CD8-positive, alpha-beta memory T cell (primary cell): ENCODE data around the gene SSBP3. TPM values are rescaled to one million over a fixed set of nuclear protein-coding genes. Genes with fewer than 3 reads are reported as not detected.

Source experiments
- CTCF ChIA-PET: fragments of 350-600 bp; sonication (Branson Sonifier 250); formaldehyde crosslinking; loops from one replicate; lab custom pipeline; 2021; ENCODE audit warnings: antibody characterized with exemption; lab: Charles Lee
- POLR2A ChIA-PET: fragments of 350-600 bp; sonication (Branson Sonifier 250); formaldehyde crosslinking; loops from one replicate; lab custom pipeline; 2021; ENCODE audit warnings: antibody characterized with exemption; lab: Charles Lee
- DNase-seq, 5 donors: peaks; one replicate each; pipeline versions ENCODE4 v3.0.0 to v3.0.0-alpha.2; 2020 to 2022; ENCODE audit warnings: mixed read lengths in 1 of 5
- H3K27ac ChIP-seq: one replicate; pipeline ENCODE4 v1.7.0; 2013; ENCODE audit warnings: low read depth, mild to moderate bottlenecking, low read length, moderate library complexity
- H3K27me3 ChIP-seq: 2 replicates; pipeline ENCODE4 v1.7.0; 2013; ENCODE audit warnings: low read length, mild to moderate bottlenecking; ENCODE audit not compliant: insufficient read depth, poor library complexity, severe bottlenecking
- H3K36me3 ChIP-seq: 2 replicates; pipeline ENCODE4 v1.7.0; 2013; ENCODE audit warnings: mild to moderate bottlenecking, low read length, moderate library complexity; ENCODE audit not compliant: insufficient read depth
- H3K4me1 ChIP-seq: 2 replicates; pipeline ENCODE4 v1.7.0; 2013; ENCODE audit warnings: mild to moderate bottlenecking, low read length, moderate library complexity; ENCODE audit not compliant: insufficient read depth
- H3K4me3 ChIP-seq: 2 replicates; pipeline ENCODE4 v1.7.0; 2013; ENCODE audit warnings: mild to moderate bottlenecking, low read length
- H3K9me3 ChIP-seq: 2 replicates; pipeline ENCODE4 v1.7.0; 2013; ENCODE audit warnings: mild to moderate bottlenecking, low read length
- H3K27ac Mint-ChIP-seq, 8 donors: one replicate each; pipeline ENCODE4 v1.8.0; 2020 to 2021; ENCODE audit warnings: mixed read lengths in 8 of 8, mild to moderate bottlenecking in 6 of 8, inconsistent platforms in 3 of 8, moderate library complexity in 3 of 8
- H3K27me3 Mint-ChIP-seq, 2 donors: one replicate each; pipeline ENCODE4 v1.8.0; 2020 to 2021; ENCODE audit warnings: mixed read lengths in 2 of 2, mild to moderate bottlenecking in 1 of 2, moderate library complexity in 1 of 2
- H3K36me3 Mint-ChIP-seq, 3 donors: one replicate each; pipeline ENCODE4 v1.8.0; 2020 to 2021; ENCODE audit warnings: mixed read lengths in 3 of 3, inconsistent platforms in 1 of 3, mild to moderate bottlenecking in 1 of 3
- H3K4me1 Mint-ChIP-seq, 3 donors: one replicate each; pipeline ENCODE4 v1.8.0; 2020 to 2021; ENCODE audit warnings: mixed read lengths in 3 of 3, inconsistent platforms in 1 of 3, mild to moderate bottlenecking in 1 of 3
- H3K4me3 Mint-ChIP-seq, 7 donors: one replicate each; pipeline ENCODE4 v1.8.0; 2020 to 2021; ENCODE audit warnings: mixed read lengths in 7 of 7, mild to moderate bottlenecking in 6 of 7, moderate library complexity in 4 of 7, inconsistent platforms in 2 of 7
- H3K9me3 Mint-ChIP-seq, 5 donors: one replicate each; pipeline ENCODE4 v1.8.0; 2020 to 2022; ENCODE audit warnings: mixed read lengths in 5 of 5, mild to moderate bottlenecking in 3 of 5, moderate library complexity in 2 of 5, inconsistent platforms in 1 of 5
- polyA plus RNA-seq: library from polyadenylated mRNA; unstranded; fragments of 300-500 nt; fragmentation: Illumina TruSeq; gene quantifications from one replicate; pipeline ENCODE4 v1.2.3, GENCODE V29; 2021
- total RNA-seq, 2 experiments: library from RNA; stranded (reverse); gene quantifications; one replicate each; pipeline ENCODE4 v1.2.3, GENCODE V29; 2021

SSBP3 gene
- total and polyA plus RNA-seq, 3 experiments from 2014 or later = 17.6 to 52.7 (median 41.6) TPM

DNA sequence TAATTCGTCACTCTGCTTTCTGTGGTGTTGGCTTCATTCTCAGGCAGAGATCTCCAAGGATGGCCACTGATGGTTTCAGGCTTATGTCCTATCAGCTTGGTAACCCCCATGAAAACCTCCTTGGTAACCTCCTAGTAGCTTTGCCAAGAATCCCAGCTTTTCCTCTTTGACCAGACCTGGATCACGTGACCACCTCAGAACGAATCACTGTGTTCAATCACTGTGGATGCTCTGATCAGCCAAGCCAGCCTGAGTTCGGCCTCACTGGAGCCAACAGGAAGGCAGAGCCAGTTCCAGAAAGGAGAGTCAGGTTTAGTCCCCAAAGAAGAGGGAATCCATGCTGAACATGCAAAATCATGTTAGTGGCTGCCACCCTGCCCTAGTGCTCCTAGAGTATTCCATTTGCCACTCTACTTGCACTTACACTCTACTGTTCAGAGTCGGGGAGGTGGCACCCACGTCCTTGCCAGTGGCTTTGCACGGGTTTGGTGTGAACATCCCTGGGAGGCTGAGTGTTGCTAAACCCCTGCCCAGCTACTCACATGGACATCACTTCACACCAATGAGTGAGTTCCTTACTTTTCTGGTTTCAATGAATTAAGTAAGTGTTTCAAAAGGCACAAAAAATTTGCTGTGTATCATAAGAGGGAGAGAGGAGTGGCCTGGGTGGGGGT is 33.5 kb upstream of the SSBP3 start:
- H3K27ac ChIP-seq = no peak overlapping the region
- Mint-ChIP-seq H3K9me3 (peaks cover 0 to 3% (median 0%) of the 10 kb centered on the region in 5 donors), H3K27ac (peak overlapping the region in 2 of 8 donors; percentile 1 to 17), H3K27me3 (peaks cover 0 to 2% of the 10 kb centered on the region in 2 donors), H3K36me3 (peaks cover 0 to 4% (median 2%) of the 10 kb centered on the region in 3 donors), H3K4me1 (peaks cover 0 to 3% (median 0%) of the 10 kb centered on the region in 3 donors), H3K4me3 (no peak overlapping the region)
- H3K9me3 ChIP-seq = no peaks in the 10 kb centered on the region
- no peaks in the 10 kb centered on the region for H3K4me1 ChIP-seq
- H3K27me3 ChIP-seq = no peaks in the 10 kb centered on the region
- no peak overlapping the region for H3K4me3 ChIP-seq
- H3K36me3 ChIP-seq = no peaks in the 10 kb centered on the region
- ChIA-PET CTCF (no interaction called here), POLR2A (no interaction called here)
- DNase-seq = no peak

GRCh38 chr1:54437783-54438182 is 31.6 kb upstream of the SSBP3 start:
- Mint-ChIP-seq H3K9me3 (peaks cover 0 to 3% (median 0%) of the 10 kb centered on the region in 5 donors), H3K4me3 (no peak overlapping the region), H3K36me3 (peaks cover 0 to 2% (median 0%) of the 10 kb centered on the region in 3 donors), H3K4me1 (no peaks in the 10 kb centered on the region), H3K27ac (no peak overlapping the region), H3K27me3 (peaks cover 0 to 2% of the 10 kb centered on the region in 2 donors)
- Histone ChIP-seq H3K36me3 (no peaks in the 10 kb centered on the region), H3K27me3 (no peaks in the 10 kb centered on the region), H3K9me3 (no peaks in the 10 kb centered on the region), H3K4me3 (no peak overlapping the region), H3K4me1 (no peaks in the 10 kb centered on the region), H3K27ac (no peak overlapping the region)
- CTCF ChIA-PET = no interaction called here
- DNase-seq = no peak
- POLR2A ChIA-PET = interaction anchor here (0.6 kb wide), 1 partner anchor 37 kb away, joined by 6 read pairs; no protein-coding TSS in a partner anchor

DNA sequence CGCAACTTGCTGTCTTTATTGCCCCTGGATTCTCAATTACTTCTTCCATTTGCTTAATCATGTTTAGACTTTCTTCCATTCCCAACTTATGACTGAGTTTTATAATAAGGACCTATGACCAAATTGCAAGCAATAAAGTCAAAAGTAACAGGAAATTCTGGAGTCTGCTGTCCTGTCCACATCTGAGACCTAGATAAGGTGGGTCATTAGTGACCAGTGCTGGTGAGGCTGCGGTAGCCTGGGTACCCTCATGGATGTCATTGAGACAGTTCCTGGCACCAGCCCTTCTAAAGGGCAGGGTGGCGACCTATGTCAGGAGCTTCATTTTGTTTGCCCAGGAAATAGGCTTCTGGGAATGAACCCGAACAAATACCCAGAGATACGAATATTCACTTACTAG is 30.6 kb upstream of the SSBP3 start:
- POLR2A ChIA-PET = no interaction called here
- H3K27me3 Mint-ChIP-seq = peaks cover 0 to 2% of the 10 kb centered on the region in 2 donors

DNA sequence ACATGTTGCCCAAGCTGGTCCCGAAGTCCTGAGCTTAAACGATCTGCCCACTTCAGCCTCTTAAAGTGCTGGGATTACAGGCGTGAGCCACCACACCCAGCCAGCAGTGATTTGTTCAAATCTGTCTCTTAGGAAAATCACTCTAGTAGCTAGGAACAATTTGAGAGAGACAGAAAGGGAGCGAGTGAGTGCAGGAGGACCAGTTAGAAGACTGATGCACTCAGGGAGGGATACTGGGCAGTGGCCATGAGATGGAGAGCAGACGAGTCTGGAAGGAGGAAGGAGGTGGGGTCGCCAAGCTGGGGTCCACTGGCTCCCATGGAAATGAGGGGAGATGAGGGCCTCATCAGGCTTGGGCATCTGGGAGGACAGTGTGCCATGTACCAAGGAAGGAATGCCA is 23.6 kb upstream of the SSBP3 start:
- Mint-ChIP-seq H3K36me3 (no peaks in the 10 kb centered on the region), H3K27ac (peak overlapping the region in 1 of 8 donors; percentile 1), H3K9me3 (no peaks in the 10 kb centered on the region), H3K27me3 (peaks cover 0 to 1% of the 10 kb centered on the region in 2 donors), H3K4me3 (peak overlapping the region in 1 of 7 donors; percentile 37), H3K4me1 (no peaks in the 10 kb centered on the region)
- POLR2A ChIA-PET = interaction anchor here (0.6 kb wide), 1 partner anchor 56 kb away, joined by 7 read pairs; no protein-coding TSS in a partner anchor
- Histone ChIP-seq H3K36me3 (no peaks in the 10 kb centered on the region), H3K9me3 (no peaks in the 10 kb centered on the region), H3K27me3 (no peaks in the 10 kb centered on the region), H3K27ac (no peak overlapping the region), H3K4me3 (no peak overlapping the region), H3K4me1 (no peaks in the 10 kb centered on the region)
- DNase-seq = no peak
- CTCF ChIA-PET = interaction anchor here (1.1 kb wide), 1 partner anchor 23 kb away, joined by 3 read pairs; no protein-coding TSS in a partner anchor

More for the DNA sequence above, 30.6 kb upstream of the SSBP3 start:
- Mint-ChIP-seq H3K36me3 (peaks cover 0 to 2% (median 0%) of the 10 kb centered on the region in 3 donors), H3K4me3 (no peak overlapping the region), H3K4me1 (no peaks in the 10 kb centered on the region), H3K9me3 (peaks cover 0 to 3% (median 0%) of the 10 kb centered on the region in 5 donors), H3K27ac (peak overlapping the region in 2 of 8 donors; percentile 28 to 47)
- no peak overlapping the region for H3K4me3 ChIP-seq
- CTCF ChIA-PET = no interaction called here
- DNase-seq = no peak
- no peaks in the 10 kb centered on the region for H3K4me1 ChIP-seq
- no peaks in the 10 kb centered on the region for H3K27me3 ChIP-seq
- H3K36me3 ChIP-seq = no peaks in the 10 kb centered on the region
- H3K9me3 ChIP-seq = no peaks in the 10 kb centered on the region
- H3K27ac ChIP-seq = no peak overlapping the region

DNA sequence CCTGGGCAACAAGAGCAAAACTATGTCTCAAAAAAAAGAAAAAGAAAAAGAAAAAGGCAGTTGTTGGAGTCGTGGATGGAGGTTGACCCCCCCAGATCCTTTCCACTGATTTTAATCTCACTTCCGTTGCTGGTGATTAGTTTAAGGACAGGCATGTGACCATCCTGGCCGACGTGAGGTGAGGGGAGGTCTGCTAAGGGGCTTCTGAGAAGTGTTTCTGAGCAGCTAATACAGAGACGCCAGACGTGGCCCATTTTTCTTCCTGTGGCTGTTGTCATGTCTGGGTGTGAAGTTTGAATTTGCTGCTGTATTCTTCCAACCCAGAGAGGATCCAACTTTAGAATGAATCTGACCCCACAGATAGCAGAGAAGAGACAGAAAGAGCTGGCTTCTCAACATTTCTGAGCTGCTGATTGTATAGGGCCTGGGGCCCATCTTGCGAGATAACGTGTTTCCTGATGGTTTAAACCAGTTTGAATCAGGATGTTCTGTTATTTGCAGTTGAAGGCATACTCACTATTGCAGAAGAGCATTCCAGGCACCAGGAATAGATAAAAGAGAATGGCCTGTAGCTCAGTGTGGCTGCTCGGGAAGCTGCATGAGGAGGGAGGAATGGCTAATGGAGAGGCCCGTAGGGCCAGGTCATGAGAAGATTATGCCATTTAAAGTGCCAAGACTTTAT is 22.8 kb upstream of the SSBP3 start:
- Mint-ChIP-seq H3K9me3 (no peaks in the 10 kb centered on the region), H3K4me1 (no peaks in the 10 kb centered on the region), H3K27me3 (peaks cover 0 to 1% of the 10 kb centered on the region in 2 donors), H3K27ac (peak overlapping the region in 3 of 8 donors; percentile 5 to 75 (median 41)), H3K4me3 (no peak overlapping the region), H3K36me3 (no peaks in the 10 kb centered on the region)
- H3K27me3 ChIP-seq = no peaks in the 10 kb centered on the region
- no peak overlapping the region for H3K27ac ChIP-seq
- H3K36me3 ChIP-seq = no peaks in the 10 kb centered on the region
- no peak for DNase-seq
- no peak overlapping the region for H3K4me3 ChIP-seq
- ChIA-PET CTCF (interaction anchor here (1.6 kb wide), 1 partner anchor 58 kb away, joined by 4 read pairs; no protein-coding TSS in a partner anchor), POLR2A (no interaction called here)
- no peaks in the 10 kb centered on the region for H3K9me3 ChIP-seq
- no peaks in the 10 kb centered on the region for H3K4me1 ChIP-seq

- CTCF ChIA-PET = no interaction called here
Observed at GRCh38 chr1:54425152-54425584, 19.0 kb upstream of the SSBP3 start.

GRCh38 chr1:54424398-54424797 is 18.2 kb upstream of the SSBP3 start:
- H3K4me3 Mint-ChIP-seq = no peak overlapping the region
- ChIA-PET POLR2A (no interaction called here), CTCF (no interaction called here)

More at GRCh38 chr1:54425152-54425584, 19.0 kb upstream of the SSBP3 start:
- H3K4me1 Mint-ChIP-seq = peaks cover 0 to 2% (median 0%) of the 10 kb centered on the region in 3 donors
- Histone ChIP-seq H3K9me3 (no peaks in the 10 kb centered on the region), H3K27ac (no peak overlapping the region), H3K4me1 (no peaks in the 10 kb centered on the region), H3K36me3 (no peaks in the 10 kb centered on the region), H3K4me3 (no peak overlapping the region), H3K27me3 (no peaks in the 10 kb centered on the region)
- no peak for DNase-seq
- H3K9me3 Mint-ChIP-seq = no peaks in the 10 kb centered on the region
- POLR2A ChIA-PET = no interaction called here
- H3K27me3 Mint-ChIP-seq = no peaks in the 10 kb centered on the region
- no peak overlapping the region for H3K27ac Mint-ChIP-seq
- H3K4me3 Mint-ChIP-seq = no peak overlapping the region
- H3K36me3 Mint-ChIP-seq = no peaks in the 10 kb centered on the region

DNA sequence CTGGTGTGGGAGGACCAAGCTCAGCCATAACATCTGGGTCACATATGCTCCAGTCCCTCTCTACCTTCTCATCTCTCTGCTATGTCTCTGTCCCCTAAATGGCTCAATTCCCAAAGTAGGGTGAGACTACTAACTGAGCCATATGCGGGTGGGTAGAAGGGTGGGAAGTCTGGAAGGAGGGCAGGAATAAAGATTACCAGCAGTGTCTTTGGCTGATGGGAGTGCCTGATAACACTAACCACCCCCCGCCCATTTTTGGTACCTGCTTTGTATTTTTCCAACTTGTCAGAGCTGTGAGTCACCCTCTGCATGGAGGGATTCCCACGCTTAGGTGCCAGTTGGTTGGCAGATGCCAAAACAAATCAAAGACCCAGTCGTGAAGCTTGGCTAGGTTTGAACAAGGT is 14.9 kb upstream of the SSBP3 start:
- CTCF ChIA-PET = interaction anchor here (0.8 to 2.5 kb wide), 2 partner anchors 14 to 68 kb away, joined by 3 to 9 read pairs; no protein-coding TSS in a partner anchor

More at GRCh38 chr1:54424398-54424797, 18.2 kb upstream of the SSBP3 start:
- Mint-ChIP-seq H3K4me1 (peaks cover 0 to 2% (median 0%) of the 10 kb centered on the region in 3 donors), H3K36me3 (no peaks in the 10 kb centered on the region), H3K27ac (peak overlapping the region in 2 of 8 donors; percentile 32 to 63), H3K9me3 (no peaks in the 10 kb centered on the region), H3K27me3 (no peaks in the 10 kb centered on the region)
- Histone ChIP-seq H3K27ac (no peak overlapping the region), H3K9me3 (no peaks in the 10 kb centered on the region), H3K4me3 (no peak overlapping the region), H3K27me3 (no peaks in the 10 kb centered on the region), H3K4me1 (no peaks in the 10 kb centered on the region), H3K36me3 (no peaks in the 10 kb centered on the region)
- DNase-seq = no peak

More for the DNA sequence above, 14.9 kb upstream of the SSBP3 start:
- Histone ChIP-seq H3K36me3 (no peaks in the 10 kb centered on the region), H3K27ac (no peak overlapping the region), H3K4me3 (no peak overlapping the region), H3K9me3 (no peaks in the 10 kb centered on the region), H3K27me3 (no peaks in the 10 kb centered on the region), H3K4me1 (no peaks in the 10 kb centered on the region)
- H3K27ac Mint-ChIP-seq = no peak overlapping the region
- POLR2A ChIA-PET = no interaction called here
- H3K4me1 Mint-ChIP-seq = peaks cover 0 to 5% (median 0%) of the 10 kb centered on the region in 3 donors
- peaks cover 0 to 2% of the 10 kb centered on the region in 2 donors for H3K27me3 Mint-ChIP-seq
- no peak for DNase-seq
- no peaks in the 10 kb centered on the region for H3K36me3 Mint-ChIP-seq
- H3K9me3 Mint-ChIP-seq = no peaks in the 10 kb centered on the region
- no peak overlapping the region for H3K4me3 Mint-ChIP-seq
